H1 (cell line): Measurements from ENCODE around the gene FMO5. TPM values are rescaled to one million over a fixed set of nuclear protein-coding genes. Genes with fewer than 3 reads are reported as not detected.

Experiments used
- CTCF ChIA-PET: fragments of 300-600 bp; sonication (Branson Sonifier 250); formaldehyde crosslinking; loops from one replicate; lab custom pipeline; 2021; ENCODE audit not compliant: partially characterized antibody; lab: Charles Lee
- POLR2A ChIA-PET: fragments of 300-600 bp; sonication (Branson Sonifier 250); formaldehyde crosslinking; loops from one replicate; lab custom pipeline; 2021; ENCODE audit warnings: inconsistent platforms; ENCODE audit not compliant: partially characterized antibody; lab: Charles Lee
- DNase-seq, 2 experiments: peaks; one replicate each; pipeline versions ENCODE4 v3.0.0 to v3.0.0-alpha.2; 2010 to 2022; ENCODE audit warnings: low spot score in 2 of 2, low read depth in 1 of 2, mixed read lengths in 1 of 2
- FAIRE-seq: peaks from 2 replicates; lab custom pipeline; 2011; peaks lifted over from hg19 to GRCh38; lab: Jason Lieb, UNC
- H2AFZ ChIP-seq: 2 replicates; pipeline ENCODE4 v1.8.1; 2012; ENCODE audit warnings: low read length, inconsistent platforms
- H2AK5ac ChIP-seq: 2 replicates; pipeline ENCODE4 v1.6.1; 2013; ENCODE audit warnings: low read depth, low read length
- H2BK120ac ChIP-seq: replicated peaks from 2 replicates; pipeline ENCODE3; 2013; ENCODE audit warnings: low read depth, low read length, inconsistent platforms
- H2BK12ac ChIP-seq: 2 replicates; pipeline ENCODE4 v1.6.1; 2013; ENCODE audit warnings: low read depth, low read length
- H2BK15ac ChIP-seq: 2 replicates; pipeline ENCODE4 v1.6.1; 2013; ENCODE audit warnings: low read length
- H2BK20ac ChIP-seq: 2 replicates; pipeline ENCODE4 v1.6.1; 2013; ENCODE audit warnings: low read length
- H2BK5ac ChIP-seq: 2 replicates; pipeline ENCODE4 v1.6.1; 2013; ENCODE audit warnings: low read depth, low read length
- H3K14ac ChIP-seq: 2 replicates; pipeline ENCODE4 v1.6.1; 2013; ENCODE audit warnings: inconsistent platforms; ENCODE audit not compliant: insufficient read length
- H3K18ac ChIP-seq: 2 replicates; pipeline ENCODE4 v1.6.1; 2013; ENCODE audit warnings: low read length; ENCODE audit errors: extremely low read depth
- H3K23ac ChIP-seq: 2 replicates; pipeline ENCODE4 v1.6.1; 2013; ENCODE audit warnings: inconsistent platforms; ENCODE audit not compliant: insufficient read length
- H3K23me2 ChIP-seq: 2 replicates; pipeline ENCODE4 v1.6.1; 2013; ENCODE audit warnings: low read depth, low read length
- H3K27ac ChIP-seq: 2 replicates; pipeline ENCODE4 v1.6.1; 2011; ENCODE audit warnings: low read depth, low read length, inconsistent platforms
- H3K27me3 ChIP-seq, 4 experiments: replicated peaks in 1 of 4; 1 replicate in 1 of 4; 2 replicates in 3 of 4; pipeline versions ENCODE4 v1.6.1 to v1.8.1; 2011 to 2013; ENCODE audit warnings: low read length in 3 of 4, mild to moderate bottlenecking in 3 of 4, inconsistent platforms in 2 of 4, mixed read lengths in 2 of 4, moderate library complexity in 1 of 4; ENCODE audit not compliant: control insufficient read depth in 3 of 4, insufficient read depth in 3 of 4; ENCODE audit errors: extremely low read depth in 1 of 4
- H3K36me3 ChIP-seq, 4 experiments: 2 replicates each; pipeline versions ENCODE4 v1.6.1 to v1.8.1; 2011 to 2013; ENCODE audit warnings: mild to moderate bottlenecking in 4 of 4, low read length in 3 of 4, moderate library complexity in 2 of 4, control low read depth in 1 of 4, inconsistent platforms in 1 of 4; ENCODE audit not compliant: insufficient read depth in 4 of 4, control insufficient read depth in 2 of 4
- H3K4ac ChIP-seq: replicated peaks from 2 replicates; pipeline ENCODE3; 2013; ENCODE audit warnings: low read length, low read depth, mixed read lengths, inconsistent platforms; ENCODE audit not compliant: insufficient read length
- H3K4me1 ChIP-seq, 4 experiments: replicated peaks in 1 of 4; 1 replicate in 1 of 4; 2 replicates in 3 of 4; pipeline versions ENCODE4 v1.6.1 to v1.8.1; 2011 to 2013; ENCODE audit warnings: low read length in 3 of 4, inconsistent platforms in 2 of 4, mixed read lengths in 1 of 4; ENCODE audit not compliant: insufficient read depth in 4 of 4, control insufficient read depth in 3 of 4
- H3K4me2 ChIP-seq, 2 experiments: 2 replicates each; pipeline versions ENCODE4 v1.6.1 to v1.8.1; 2011 to 2013; ENCODE audit warnings: low read depth in 2 of 2, low read length in 2 of 2, control low read depth in 1 of 2, inconsistent platforms in 1 of 2, mild to moderate bottlenecking in 1 of 2; ENCODE audit not compliant: insufficient read depth in 1 of 2
- H3K4me3 ChIP-seq, 4 experiments: fragments of 200-600, 300-600 bp in 1 of 4; sonication (generic), shearing (Covaris generic), sonication (Bioruptor Twin) in 1 of 4; 2 replicates each; pipeline versions ENCODE4 v1.5.1 to v1.8.1; 2011 to 2016; ENCODE audit warnings: low read length in 4 of 4, low read depth in 3 of 4, control low read depth in 2 of 4, inconsistent platforms in 2 of 4, mild to moderate bottlenecking in 2 of 4, mixed read lengths in 1 of 4, moderate library complexity in 1 of 4; ENCODE audit not compliant: insufficient read depth in 2 of 4; ENCODE audit errors: extremely low read depth in 1 of 4
- H3K56ac ChIP-seq: replicated peaks from 2 replicates; pipeline ENCODE3; 2013; ENCODE audit warnings: low read depth, mild to moderate bottlenecking, mixed read lengths, low read length, inconsistent platforms; ENCODE audit not compliant: insufficient read length
- H3K79me1 ChIP-seq: 2 replicates; pipeline ENCODE4 v1.6.1; 2013; ENCODE audit warnings: low read depth, low read length, control low read depth
- H3K79me2 ChIP-seq, 2 experiments: 2 replicates each; pipeline versions ENCODE4 v1.6.1 to v1.8.1; 2012 to 2013; ENCODE audit warnings: low read length in 2 of 2, mild to moderate bottlenecking in 2 of 2, inconsistent platforms in 1 of 2; ENCODE audit not compliant: insufficient read depth in 2 of 2, control insufficient read depth in 1 of 2
- H3K9ac ChIP-seq, 4 experiments: replicated peaks in 1 of 4; 1 replicate in 1 of 4; 2 replicates in 3 of 4; pipeline versions ENCODE4 v1.6.1 to v1.8.1; 2011 to 2013; ENCODE audit warnings: low read depth in 3 of 4, low read length in 3 of 4, control low read depth in 2 of 4, mild to moderate bottlenecking in 2 of 4, moderate library complexity in 2 of 4, inconsistent platforms in 1 of 4; ENCODE audit errors: extremely low read depth in 1 of 4
- H3K9me3 ChIP-seq, 2 experiments: 2 replicates each; pipeline versions ENCODE4 v1.6.1 to v1.8.1; 2012 to 2013; ENCODE audit warnings: mild to moderate bottlenecking in 2 of 2, moderate library complexity in 2 of 2, control low read depth in 1 of 2, inconsistent platforms in 1 of 2, low read depth in 1 of 2, low read length in 1 of 2, mixed read lengths in 1 of 2; ENCODE audit not compliant: insufficient read depth in 2 of 2
- H4K20me1 ChIP-seq, 2 experiments: replicated peaks in 1 of 2; 2 replicates each; pipeline versions ENCODE3 to v1.8.1; 2011 to 2013; ENCODE audit warnings: inconsistent platforms in 2 of 2, low read length in 2 of 2, mild to moderate bottlenecking in 1 of 2; ENCODE audit not compliant: insufficient read depth in 2 of 2, control insufficient read depth in 1 of 2
- H4K5ac ChIP-seq: 2 replicates; pipeline ENCODE4 v1.6.1; 2013; ENCODE audit warnings: low read length, low read depth, mixed read lengths, inconsistent platforms; ENCODE audit not compliant: insufficient read length
- H4K8ac ChIP-seq: 2 replicates; pipeline ENCODE4 v1.8.0; 2013; ENCODE audit warnings: mild to moderate bottlenecking, moderate library complexity, low read length, inconsistent platforms; ENCODE audit not compliant: insufficient read depth; ENCODE audit errors: extremely low read depth
- H4K91ac ChIP-seq: replicated peaks from 2 replicates; pipeline ENCODE3; 2013; ENCODE audit warnings: low read length, mixed read lengths, inconsistent platforms; ENCODE audit not compliant: insufficient read length
- E2F6 ChIP-seq: IDR thresholded peaks from 2 replicates; pipeline ENCODE4 v1.6.1; 2012; ENCODE audit warnings: inconsistent platforms
- EGR1 ChIP-seq: IDR thresholded peaks from 2 replicates; pipeline ENCODE4 v1.6.1; 2011; ENCODE audit warnings: low read depth, low read length, borderline replicate concordance
- EZH2 ChIP-seq: fragments of 200-600 bp; sonication (generic); IDR thresholded peaks from 2 replicates; pipeline ENCODE4 v1.7.1; 2012; ENCODE audit warnings: low read depth, mild to moderate bottlenecking, moderate library complexity, low read length, inconsistent platforms; ENCODE audit not compliant: severe bottlenecking
- SAP30 ChIP-seq: fragments of 300-600 bp; sonication (generic); IDR thresholded peaks from 2 replicates; pipeline ENCODE4 v1.7.1; 2012; ENCODE audit warnings: low read length, moderate library complexity, mild to moderate bottlenecking, inconsistent platforms; ENCODE audit not compliant: insufficient read depth, insufficient replicate concordance
- SP1 ChIP-seq: IDR thresholded peaks from 2 replicates; pipeline ENCODE4 v1.6.1; 2011; ENCODE audit warnings: low read depth, low read length
- SRF ChIP-seq: IDR thresholded peaks from 2 replicates; pipeline ENCODE4 v1.6.1; 2011; ENCODE audit warnings: mild to moderate bottlenecking, low read depth, low read length, moderate library complexity
- WGBS, 2 experiments: shearing (Covaris generic) in 1 of 2; methylation state at CpG; one replicate each; pipeline versions ENCODE4 v1.1.6 to v1.1.7; 2013 to 2015; ENCODE audit warnings: low lambda C conversion rate in 2 of 2, mixed read lengths in 2 of 2, inconsistent platforms in 1 of 2, low coverage in 1 of 2, missing lambda C conversion rate in 1 of 2; ENCODE audit not compliant: insufficient replicate concordance in 2 of 2, insufficient coverage in 1 of 2, insufficient read length in 1 of 2; ENCODE audit errors: extremely low coverage in 1 of 2, missing lambda C conversion rate in 1 of 2; 5-methylcytosine and 5-hydroxymethylcytosine counted together
- polyA plus RNA-seq, 7 experiments: library from polyadenylated mRNA; depleted of rRNA in 3 of 7; stranded (reverse) in 5 of 7; unstranded in 2 of 7; fragments of >200 nt in 5 of 7; fragments of 200-250 nt in 2 of 7; gene quantifications; 1 replicate in 5 of 7; 2 replicates in 1 of 7; 4 replicates in 1 of 7; pipeline versions ENCODE4 v1.2.1 to v1.2.3, GENCODE V29; 2011 to 2013; ENCODE audit warnings: missing spikeins in 2 of 7, mixed read lengths in 2 of 7
- total RNA-seq: library from RNA; stranded (reverse); fragmentation: NEBNext Ultra II Directional; extraction: Animal tissue kit (Norgen Biotek cat#: 25700); gene quantifications from 2 replicates; pipeline ENCODE4 v1.2.1, GENCODE V29; 2021
- TF ChIP-seq, protein P1 (sequence below): IDR thresholded peaks from 2 replicates; pipeline ENCODE4 v1.6.1; 2012; ENCODE audit warnings: inconsistent platforms

Gene FMO5
- total and polyA plus RNA-seq, 2 of the 8 experiments (the other 6 are each of a cell fraction or from before 2014, with no cell fraction given): 0.27 to 0.34 TPM

GRCh38 chr1:147142886-147143285 is 82.3 kb downstream of the FMO5 start:
- no peak overlapping the region for H2BK20ac ChIP-seq
- H3K4me1 ChIP-seq: no peaks in the 10 kb centered on the region
- FAIRE-seq (no peak), DNase-seq (no peak)
- no peak overlapping the region for H3K9ac ChIP-seq
- H2BK120ac ChIP-seq: no peak overlapping the region
- H3K14ac ChIP-seq: no peak overlapping the region
- no peak overlapping the region for H3K4ac ChIP-seq
- TF ChIP-seq E2F6 (no peak), EGR1 (no peak), EZH2 (no peak), SRF (no peak), SAP30 (no peak), SP1 (no peak)
- TF ChIP-seq, protein P1, sequence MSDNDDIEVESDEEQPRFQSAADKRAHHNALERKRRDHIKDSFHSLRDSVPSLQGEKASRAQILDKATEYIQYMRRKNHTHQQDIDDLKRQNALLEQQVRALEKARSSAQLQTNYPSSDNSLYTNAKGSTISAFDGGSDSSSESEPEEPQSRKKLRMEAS: no peak
- H3K23ac ChIP-seq: no peak overlapping the region
- H3K18ac ChIP-seq: no peak overlapping the region
- 86% methylated on average over 2 of the region's 2 CpGs; no CpG with 5 or more reads in 1 of the 2 experiments for WGBS, 2 experiments
- POLR2A ChIA-PET: interaction anchor here (4.3 kb wide), 1 partner anchor 58 kb away, joined by 18 read pairs; no protein-coding TSS in a partner anchor
- no peaks in the 10 kb centered on the region for H3K79me2 ChIP-seq
- no peaks in the 10 kb centered on the region for H3K79me1 ChIP-seq
- H3K27ac ChIP-seq: no peak overlapping the region
- no peak overlapping the region for H2AFZ ChIP-seq
- H3K27me3 ChIP-seq: no peaks in the 10 kb centered on the region
- no peak overlapping the region for H2BK5ac ChIP-seq
- no peak overlapping the region for H3K4me3 ChIP-seq
- CTCF ChIA-PET: interaction anchor here (1.7 kb wide), 1 partner anchor 18 kb away, joined by 4 read pairs; no protein-coding TSS in a partner anchor
- H4K5ac ChIP-seq: no peak overlapping the region
- H4K91ac ChIP-seq: no peak overlapping the region
- H3K4me2 ChIP-seq: no peak overlapping the region
- no peak overlapping the region for H3K56ac ChIP-seq
- no peak overlapping the region for H2BK12ac ChIP-seq
- H4K8ac ChIP-seq: no peak overlapping the region
- no peaks in the 10 kb centered on the region for H3K9me3 ChIP-seq
- H4K20me1 ChIP-seq: no peaks in the 10 kb centered on the region
- H2AK5ac ChIP-seq: no peak overlapping the region
- no peaks in the 10 kb centered on the region for H3K36me3 ChIP-seq
- H2BK15ac ChIP-seq: no peak overlapping the region
- no peaks in the 10 kb centered on the region for H3K23me2 ChIP-seq
